Small intestine (tissue), 7 donors: ENCODE data around the gene STRN4. TPM values are rescaled to one million over a fixed set of nuclear protein-coding genes. Genes with fewer than 3 reads are reported as not detected.

Experiments
- DNase-seq, 2 donors: peaks; one replicate each; pipeline versions ENCODE4 v3.0.0 to v3.0.0-alpha.2; 2013
- FAIRE-seq: peaks from 2 replicates; lab custom pipeline; 2012; peaks lifted over from hg19 to GRCh38; lab: Jason Lieb, UNC
- H3K27ac ChIP-seq, 3 donors: one replicate each; pipeline ENCODE4 v1.5.1; 2013; ENCODE audit warnings: low read length in 2 of 3, mild to moderate bottlenecking in 2 of 3, control low read depth in 1 of 3, inconsistent platforms in 1 of 3, low read depth in 1 of 3, moderate library complexity in 1 of 3
- H3K27me3 ChIP-seq, 3 donors: one replicate each; pipeline ENCODE4 v1.6.1; 2013; ENCODE audit warnings: low read length in 3 of 3, inconsistent platforms in 1 of 3; ENCODE audit not compliant: control insufficient read depth in 3 of 3, insufficient read depth in 3 of 3
- H3K36me3 ChIP-seq, 3 donors: one replicate each; pipeline ENCODE4 v1.6.1; 2013; ENCODE audit warnings: low read length in 3 of 3, inconsistent platforms in 1 of 3, low read depth in 1 of 3, mild to moderate bottlenecking in 1 of 3, moderate library complexity in 1 of 3; ENCODE audit not compliant: control insufficient read depth in 3 of 3, insufficient read depth in 2 of 3
- H3K4me1 ChIP-seq, 3 donors: one replicate each; pipeline ENCODE4 v1.6.1; 2013; ENCODE audit warnings: low read length in 2 of 3, inconsistent platforms in 1 of 3, low read depth in 1 of 3, mild to moderate bottlenecking in 1 of 3, moderate library complexity in 1 of 3; ENCODE audit not compliant: control insufficient read depth in 3 of 3, insufficient read depth in 2 of 3
- H3K4me3 ChIP-seq, 3 donors: one replicate each; pipeline ENCODE4 v1.5.1; 2013; ENCODE audit warnings: low read length in 3 of 3, control low read depth in 1 of 3, inconsistent platforms in 1 of 3, low read depth in 1 of 3, mild to moderate bottlenecking in 1 of 3, moderate library complexity in 1 of 3
- H3K9me3 ChIP-seq, 2 donors: one replicate each; pipeline ENCODE4 v1.6.1; 2013; ENCODE audit warnings: low read depth in 1 of 2, low read length in 1 of 2; ENCODE audit not compliant: control insufficient read depth in 2 of 2, insufficient read depth in 1 of 2
- WGBS, 3 donors: extraction: QIAGEN DNeasy Blood & Tissue Kit; methylation state at CpG; one replicate each; pipeline ENCODE4 v1.1.7; 2013; 5-methylcytosine and 5-hydroxymethylcytosine counted together
- polyA plus RNA-seq, 4 donors: library from polyadenylated mRNA; stranded (reverse) in 3 of 4; unstranded in 1 of 4; fragments of 200-250 nt in 3 of 4; fragments of 120-200 nt in 1 of 4; gene quantifications; one replicate each; pipeline versions ENCODE4 v1.2.1 to v1.2.3, GENCODE V29; 2013
- donor health status: healthy with polysubstance abuse.
- donor health status: control.
- donor health status: control.
- donor health status: Bipolar disorder and iron deficiency.
- donor health status: healthy.

STRN4 gene
- polyA plus RNA-seq, 4 donors, result 44.6 to 58.3 (median 51.1) TPM

DNA sequence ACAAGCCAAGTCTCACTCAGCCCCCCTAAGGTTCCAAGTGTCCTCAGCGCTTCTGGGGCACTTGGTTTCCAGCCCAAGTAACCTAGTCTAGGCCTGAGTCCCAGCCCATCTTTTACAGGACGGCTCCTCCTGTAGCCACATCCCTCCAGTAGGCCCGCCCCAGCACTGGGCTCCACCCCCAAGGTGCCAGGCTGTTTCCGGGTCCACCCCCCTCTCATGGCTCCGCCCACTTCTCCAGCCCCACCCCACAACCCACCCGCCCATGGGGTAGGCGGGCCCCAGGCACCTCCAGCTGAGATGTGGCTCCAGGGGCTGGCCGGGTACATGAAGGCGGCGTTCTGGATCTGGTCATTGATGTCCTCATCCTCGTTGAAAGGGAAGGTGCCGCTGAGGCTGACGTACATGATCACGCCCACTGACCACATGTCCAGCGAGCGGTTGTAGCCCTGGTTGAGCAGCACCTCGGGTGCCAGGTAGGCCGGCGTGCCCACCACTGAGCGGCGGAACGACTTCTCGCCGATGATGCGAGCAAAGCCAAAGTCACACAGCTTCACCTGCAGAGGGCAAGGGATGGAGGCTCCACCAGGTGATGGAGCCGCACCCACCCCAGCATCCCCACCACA, 68.0 kb downstream of the STRN4 start:
- H3K4me3 ChIP-seq, result no peak overlapping the region
- FAIRE-seq, result no peak
- H3K9me3 ChIP-seq, result no peaks in the 10 kb centered on the region
- no peak overlapping the region for H3K27ac ChIP-seq
- no peaks in the 10 kb centered on the region for H3K27me3 ChIP-seq
- peaks cover 14 to 94% (median 34%) of the 10 kb centered on the region in 3 donors for H3K36me3 ChIP-seq
- DNase-seq, result peak in 1 of 2 donors; percentile 31
- 86 to 88% (median 87%) methylated on average over 26 of the region's 26 CpGs for WGBS, 3 donors
- no peaks in the 10 kb centered on the region for H3K4me1 ChIP-seq

- Histone ChIP-seq H3K4me1 (no peaks in the 10 kb centered on the region), H3K27me3 (no peaks in the 10 kb centered on the region), H3K9me3 (no peaks in the 10 kb centered on the region), H3K4me3 (no peak overlapping the region), H3K27ac (no peak overlapping the region), H3K36me3 (peaks cover 13 to 66% (median 26%) of the 10 kb centered on the region in 3 donors)
- peak in 1 of 2 donors; percentile 23 for DNase-seq
- FAIRE-seq, result no peak
- WGBS, 3 donors, result 93 to 96% (median 96%) methylated on average over 20 to 21 of the region's 21 CpGs
Observed at GRCh38 chr19:46674416-46675178, 71.7 kb downstream of the STRN4 start.

- no peak overlapping the region for H3K27ac ChIP-seq
- DNase-seq (no peak), FAIRE-seq (no peak)
- H3K27me3 ChIP-seq, result no peaks in the 10 kb centered on the region
- no peaks in the 10 kb centered on the region for H3K4me1 ChIP-seq
- no peaks in the 10 kb centered on the region for H3K9me3 ChIP-seq
- H3K4me3 ChIP-seq, result no peak overlapping the region
- H3K36me3 ChIP-seq, result peaks cover 8 to 30% (median 18%) of the 10 kb centered on the region in 3 donors
Observed at GRCh38 chr19:46670813-46671212, 75.4 kb downstream of the STRN4 start.

Other genes with a start within 250 kb of the STRN4 start
- 100 to 1,000 TPM; 189 to 429 (median 298) TPM for gene CALM3, start 145.1 kb downstream of the STRN4 start, polyA plus RNA-seq
- gene PTGIR, start 121.4 kb downstream of the STRN4 start, polyA plus RNA-seq, result 1 to 10 TPM in 2 of 4 donors, under 1 TPM in 1, not detected in 1; 0.45 to 3.4 (median 1.6) TPM
- gene GNG8, start 110.2 kb downstream of the STRN4 start, polyA plus RNA-seq, result under 1 TPM in 1 of 4 donors, not detected in 3; 0.75 TPM
- 1 to 10 TPM in 3 of 4 donors, not detected in 1; 2.2 to 7.1 (median 5.3) TPM for gene DACT3, start 85.3 kb downstream of the STRN4 start, polyA plus RNA-seq
- 10 to 100 TPM; 30.7 to 87.4 (median 57.6) TPM for gene PRKD2, start 29.3 kb downstream of the STRN4 start, polyA plus RNA-seq
- gene FKRP, start 393 bp downstream of the STRN4 start, polyA plus RNA-seq, result 10 to 100 TPM in 1 of 4 donors, 1 to 10 TPM in 3; 7.0 to 14.6 (median 8.8) TPM
- gene SLC1A5, start 42.1 kb upstream of the STRN4 start, polyA plus RNA-seq, result 100 to 1,000 TPM in 2 of 4 donors, 1 to 10 TPM in 2; 1.6 to 159 (median 68.0) TPM
- 100 to 1,000 TPM in 3 of 4 donors, 10 to 100 TPM in 1; 85.1 to 164 (median 126) TPM for gene AP2S1, start 104.4 kb upstream of the STRN4 start, polyA plus RNA-seq
- gene ARHGAP35, start 114.5 kb upstream of the STRN4 start, polyA plus RNA-seq, result 10 to 100 TPM; 12.7 to 46.5 (median 19.6) TPM